GM23338 (cell line): ENCODE measurements around the gene DSC2. TPM values are rescaled to one million over a fixed set of nuclear protein-coding genes. Genes with fewer than 3 reads are reported as not detected.
A peak's percentile ranks its signal among the peaks of the same experiment; 100 is the strongest.

Experiments used
- ATAC-seq: fragments of 200-7000 bp; cut with Tn5 transposase; 3 replicates; pipeline ENCODE4 v1.9.1; 2020
- DNase-seq: peaks from one replicate; pipeline ENCODE4 v3.0.0-alpha.2; 2015; ENCODE audit warnings: low spot score
- H2AFZ ChIP-seq: fragments of 200-600 bp; sonication (generic); 2 replicates; pipeline ENCODE4 v1.8.0; 2016; ENCODE audit warnings: antibody characterized with exemption, mild to moderate bottlenecking, moderate library complexity
- H3F3A ChIP-seq: fragments of 200-600 bp; sonication (generic); replicated peaks from 2 replicates; pipeline ENCODE4 v1.8.0; 2017; ENCODE audit warnings: antibody characterized with exemption, mixed run types, low read depth
- H3K27ac ChIP-seq: fragments of 200-600 bp; sonication (generic); 2 replicates; pipeline ENCODE4 v1.6.1; 2016; ENCODE audit warnings: low read depth
- H3K27me3 ChIP-seq: fragments of 200-600 bp; sonication (generic); 2 replicates; pipeline ENCODE4 v1.8.0; 2016; ENCODE audit warnings: mild to moderate bottlenecking, mixed run types, moderate library complexity; ENCODE audit not compliant: insufficient read depth
- H3K36me3 ChIP-seq: fragments of 200-600 bp; sonication (generic); 2 replicates; pipeline ENCODE4 v1.8.0; 2016; ENCODE audit warnings: mild to moderate bottlenecking; ENCODE audit not compliant: insufficient read depth
- H3K4me1 ChIP-seq: fragments of 200-600 bp; sonication (generic); 2 replicates; pipeline ENCODE4 v1.8.0; 2016; ENCODE audit warnings: mild to moderate bottlenecking, moderate library complexity; ENCODE audit not compliant: insufficient read depth
- H3K4me2 ChIP-seq: fragments of 200-600 bp; sonication (generic); 2 replicates; pipeline ENCODE4 v1.7.1; 2017; ENCODE audit warnings: mixed run types
- H3K4me3 ChIP-seq: fragments of 200-600 bp; sonication (generic); 2 replicates; pipeline ENCODE4 v1.6.1; 2016; ENCODE audit warnings: mixed run types
- H3K79me2 ChIP-seq: fragments of 200-600 bp; sonication (generic); replicated peaks from 2 replicates; pipeline ENCODE4 v1.8.0; 2017; ENCODE audit warnings: mild to moderate bottlenecking; ENCODE audit not compliant: insufficient read depth
- H3K9me2 ChIP-seq: fragments of 200-600 bp; sonication (generic); 2 replicates; pipeline ENCODE4 v1.8.0; 2017; ENCODE audit not compliant: insufficient read depth
- H4K20me1 ChIP-seq: fragments of 200-600 bp; sonication (generic); replicated peaks from 2 replicates; pipeline ENCODE4 v1.8.0; 2017; ENCODE audit warnings: mild to moderate bottlenecking; ENCODE audit not compliant: insufficient read depth
- H3K27ac Mint-ChIP-seq: 2 replicates; pipeline ENCODE4 v1.8.0; 2020; ENCODE audit warnings: inconsistent platforms, mild to moderate bottlenecking, moderate library complexity, mixed read lengths
- H3K27me3 Mint-ChIP-seq: 3 replicates; pipeline ENCODE4 v1.8.0; 2022; ENCODE audit warnings: low read depth, mild to moderate bottlenecking, moderate library complexity, mixed read lengths, inconsistent platforms; ENCODE audit not compliant: insufficient read depth, poor library complexity
- H3K36me3 Mint-ChIP-seq: 3 replicates; pipeline ENCODE4 v1.8.0; 2021; ENCODE audit warnings: low read depth, mild to moderate bottlenecking, inconsistent platforms, moderate library complexity, mixed read lengths
- H3K4me1 Mint-ChIP-seq: 3 replicates; pipeline ENCODE4 v1.8.0; 2020; ENCODE audit warnings: mild to moderate bottlenecking, inconsistent platforms, mixed read lengths
- H3K4me3 Mint-ChIP-seq: 3 replicates; pipeline ENCODE4 v1.8.0; 2021; ENCODE audit warnings: moderate library complexity, mild to moderate bottlenecking, inconsistent platforms, mixed read lengths
- H3K9me3 Mint-ChIP-seq: 3 replicates; pipeline ENCODE4 v1.8.0; 2020; ENCODE audit warnings: moderate library complexity, mild to moderate bottlenecking, inconsistent platforms, mixed read lengths
- CREB1 ChIP-seq: fragments of 250-450 bp; sonication (Bioruptor Pico); IDR thresholded peaks from 2 replicates; pipeline ENCODE4 v1.5.0; 2020; ENCODE audit warnings: low read depth, mild to moderate bottlenecking, moderate library complexity
- EZH2phosphoT487 ChIP-seq: fragments of 200-600 bp; sonication (generic); IDR thresholded peaks from one replicate; pipeline ENCODE4 v1.8.1; 2018; ENCODE audit warnings: antibody characterized with exemption; ENCODE audit not compliant: unreplicated experiment
- polyA plus RNA-seq: library from polyadenylated mRNA; unstranded; fragments of >200 nt; fragmentation: Nextera tagmentation; extraction: Ambion mirVana; gene quantifications from 2 replicates; pipeline ENCODE4 v1.2.1, GENCODE V29; 2016
- total RNA-seq: library from RNA; depleted of rRNA; stranded (reverse); fragments of >200 nt; shearing (Covaris generic); gene quantifications from 2 replicates; pipeline ENCODE4 v1.2.3, GENCODE V29; 2014
- TF ChIP-seq, protein P1 (sequence below): fragments of 250-450 bp; sonication (Bioruptor Pico); IDR thresholded peaks from 2 replicates; pipeline ENCODE4 v1.5.0; 2020; ENCODE audit warnings: mild to moderate bottlenecking, moderate library complexity
- TF ChIP-seq, protein P2 (sequence below): IDR thresholded peaks from 2 replicates; pipeline ENCODE4 v1.6.1; 2016; ENCODE audit warnings: antibody characterized with exemption
- TF ChIP-seq, protein P3 (sequence below), 2 experiments: fragments of 200-600 bp in 1 of 2; sonication (generic) in 1 of 2; conservative IDR thresholded peaks; 2 replicates each; pipeline versions ENCODE4 v1.5.1 to v1.6.1; 2016 to 2017; ENCODE audit warnings: antibody characterized with exemption in 2 of 2, low read depth in 2 of 2, mild to moderate bottlenecking in 2 of 2, moderate library complexity in 1 of 2

Gene DSC2
- total and polyA plus RNA-seq, 2 experiments from 2014 or later, result 10.5 to 20.4 TPM

DNA sequence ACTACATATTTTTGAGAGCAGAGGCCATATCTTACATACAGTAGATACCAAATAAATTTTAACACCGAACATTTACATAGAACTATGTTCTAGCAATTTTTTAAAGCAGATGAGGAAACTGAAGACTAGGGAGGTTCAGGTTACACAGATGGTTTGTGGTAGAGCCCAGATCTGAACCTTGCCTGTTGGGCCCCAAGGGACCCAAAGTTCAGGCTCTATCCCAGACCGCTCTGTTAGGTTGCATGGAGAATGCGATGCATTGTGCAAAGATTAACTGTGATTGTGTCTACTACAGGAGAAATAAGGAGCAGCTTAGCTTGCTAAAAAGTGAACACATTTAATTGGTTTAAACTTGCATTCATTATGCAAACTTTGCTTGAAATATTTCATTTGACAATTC is 43.3 kb downstream of the DSC2 start:
- no peaks in the 10 kb centered on the region for H3K79me2 ChIP-seq
- H3K36me3 Mint-ChIP-seq, result no peaks in the 10 kb centered on the region
- peak; percentile 65 for ATAC-seq
- H3K4me1 Mint-ChIP-seq, result peaks cover 30% of the 10 kb centered on the region
- H3K4me3 Mint-ChIP-seq, result no peak overlapping the region
- H3K9me3 Mint-ChIP-seq, result no peaks in the 10 kb centered on the region
- peaks cover 19% of the 10 kb centered on the region; the same call in 1 of the 2 replicates for H3K4me1 ChIP-seq
- H3K27me3 ChIP-seq, result no peaks in the 10 kb centered on the region
- H3F3A ChIP-seq, result no peaks in the 10 kb centered on the region
- H3K27ac ChIP-seq, result no peak overlapping the region
- no peak overlapping the region for H3K4me3 ChIP-seq
- H3K27me3 Mint-ChIP-seq, result peaks cover 2% of the 10 kb centered on the region
- no peak overlapping the region for H2AFZ ChIP-seq
- no peaks in the 10 kb centered on the region for H4K20me1 ChIP-seq
- no peaks in the 10 kb centered on the region for H3K9me2 ChIP-seq
- no peak overlapping the region for H3K27ac Mint-ChIP-seq
- TF ChIP-seq EZH2phosphoT487 (no peak), CREB1 (CRISPR knock-in tag) (no peak)
- TF ChIP-seq, protein P1, sequence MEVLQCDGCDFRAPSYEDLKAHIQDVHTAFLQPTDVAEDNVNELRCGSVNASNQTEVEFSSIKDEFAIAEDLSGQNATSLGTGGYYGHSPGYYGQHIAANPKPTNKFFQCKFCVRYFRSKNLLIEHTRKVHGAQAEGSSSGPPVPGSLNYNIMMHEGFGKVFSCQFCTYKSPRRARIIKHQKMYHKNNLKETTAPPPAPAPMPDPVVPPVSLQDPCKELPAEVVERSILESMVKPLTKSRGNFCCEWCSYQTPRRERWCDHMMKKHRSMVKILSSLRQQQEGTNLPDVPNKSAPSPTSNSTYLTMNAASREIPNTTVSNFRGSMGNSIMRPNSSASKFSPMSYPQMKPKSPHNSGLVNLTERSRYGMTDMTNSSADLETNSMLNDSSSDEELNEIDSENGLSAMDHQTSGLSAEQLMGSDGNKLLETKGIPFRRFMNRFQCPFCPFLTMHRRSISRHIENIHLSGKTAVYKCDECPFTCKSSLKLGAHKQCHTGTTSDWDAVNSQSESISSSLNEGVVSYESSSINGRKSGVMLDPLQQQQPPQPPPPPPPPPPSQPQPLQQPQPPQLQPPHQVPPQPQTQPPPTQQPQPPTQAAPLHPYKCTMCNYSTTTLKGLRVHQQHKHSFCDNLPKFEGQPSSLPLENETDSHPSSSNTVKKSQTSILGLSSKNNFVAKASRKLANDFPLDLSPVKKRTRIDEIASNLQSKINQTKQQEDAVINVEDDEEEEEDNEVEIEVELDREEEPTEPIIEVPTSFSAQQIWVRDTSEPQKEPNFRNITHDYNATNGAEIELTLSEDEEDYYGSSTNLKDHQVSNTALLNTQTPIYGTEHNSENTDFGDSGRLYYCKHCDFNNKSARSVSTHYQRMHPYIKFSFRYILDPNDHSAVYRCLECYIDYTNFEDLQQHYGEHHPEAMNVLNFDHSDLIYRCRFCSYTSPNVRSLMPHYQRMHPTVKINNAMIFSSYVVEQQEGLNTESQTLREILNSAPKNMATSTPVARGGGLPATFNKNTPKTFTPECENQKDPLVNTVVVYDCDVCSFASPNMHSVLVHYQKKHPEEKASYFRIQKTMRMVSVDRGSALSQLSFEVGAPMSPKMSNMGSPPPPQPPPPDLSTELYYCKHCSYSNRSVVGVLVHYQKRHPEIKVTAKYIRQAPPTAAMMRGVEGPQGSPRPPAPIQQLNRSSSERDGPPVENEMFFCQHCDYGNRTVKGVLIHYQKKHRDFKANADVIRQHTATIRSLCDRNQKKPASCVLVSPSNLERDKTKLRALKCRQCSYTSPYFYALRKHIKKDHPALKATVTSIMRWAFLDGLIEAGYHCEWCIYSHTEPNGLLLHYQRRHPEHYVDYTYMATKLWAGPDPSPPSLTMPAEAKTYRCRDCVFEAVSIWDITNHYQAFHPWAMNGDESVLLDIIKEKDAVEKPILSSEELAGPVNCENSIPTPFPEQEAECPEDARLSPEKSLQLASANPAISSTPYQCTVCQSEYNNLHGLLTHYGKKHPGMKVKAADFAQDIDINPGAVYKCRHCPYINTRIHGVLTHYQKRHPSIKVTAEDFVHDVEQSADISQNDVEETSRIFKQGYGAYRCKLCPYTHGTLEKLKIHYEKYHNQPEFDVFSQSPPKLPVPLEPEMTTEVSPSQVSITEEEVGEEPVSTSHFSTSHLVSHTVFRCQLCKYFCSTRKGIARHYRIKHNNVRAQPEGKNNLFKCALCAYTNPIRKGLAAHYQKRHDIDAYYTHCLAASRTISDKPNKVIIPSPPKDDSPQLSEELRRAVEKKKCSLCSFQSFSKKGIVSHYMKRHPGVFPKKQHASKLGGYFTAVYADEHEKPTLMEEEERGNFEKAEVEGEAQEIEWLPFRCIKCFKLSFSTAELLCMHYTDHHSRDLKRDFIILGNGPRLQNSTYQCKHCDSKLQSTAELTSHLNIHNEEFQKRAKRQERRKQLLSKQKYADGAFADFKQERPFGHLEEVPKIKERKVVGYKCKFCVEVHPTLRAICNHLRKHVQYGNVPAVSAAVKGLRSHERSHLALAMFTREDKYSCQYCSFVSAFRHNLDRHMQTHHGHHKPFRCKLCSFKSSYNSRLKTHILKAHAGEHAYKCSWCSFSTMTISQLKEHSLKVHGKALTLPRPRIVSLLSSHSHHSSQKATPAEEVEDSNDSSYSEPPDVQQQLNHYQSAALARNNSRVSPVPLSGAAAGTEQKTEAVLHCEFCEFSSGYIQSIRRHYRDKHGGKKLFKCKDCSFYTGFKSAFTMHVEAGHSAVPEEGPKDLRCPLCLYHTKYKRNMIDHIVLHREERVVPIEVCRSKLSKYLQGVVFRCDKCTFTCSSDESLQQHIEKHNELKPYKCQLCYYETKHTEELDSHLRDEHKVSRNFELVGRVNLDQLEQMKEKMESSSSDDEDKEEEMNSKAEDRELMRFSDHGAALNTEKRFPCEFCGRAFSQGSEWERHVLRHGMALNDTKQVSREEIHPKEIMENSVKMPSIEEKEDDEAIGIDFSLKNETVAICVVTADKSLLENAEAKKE (CRISPR knock-in tag), result no peak
- TF ChIP-seq, protein P2, sequence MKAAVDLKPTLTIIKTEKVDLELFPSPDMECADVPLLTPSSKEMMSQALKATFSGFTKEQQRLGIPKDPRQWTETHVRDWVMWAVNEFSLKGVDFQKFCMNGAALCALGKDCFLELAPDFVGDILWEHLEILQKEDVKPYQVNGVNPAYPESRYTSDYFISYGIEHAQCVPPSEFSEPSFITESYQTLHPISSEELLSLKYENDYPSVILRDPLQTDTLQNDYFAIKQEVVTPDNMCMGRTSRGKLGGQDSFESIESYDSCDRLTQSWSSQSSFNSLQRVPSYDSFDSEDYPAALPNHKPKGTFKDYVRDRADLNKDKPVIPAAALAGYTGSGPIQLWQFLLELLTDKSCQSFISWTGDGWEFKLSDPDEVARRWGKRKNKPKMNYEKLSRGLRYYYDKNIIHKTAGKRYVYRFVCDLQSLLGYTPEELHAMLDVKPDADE, result no peak
- H3K36me3 ChIP-seq, result no peaks in the 10 kb centered on the region
- DNase-seq, result no peak
- H3K4me2 ChIP-seq, result no peak overlapping the region

DNA sequence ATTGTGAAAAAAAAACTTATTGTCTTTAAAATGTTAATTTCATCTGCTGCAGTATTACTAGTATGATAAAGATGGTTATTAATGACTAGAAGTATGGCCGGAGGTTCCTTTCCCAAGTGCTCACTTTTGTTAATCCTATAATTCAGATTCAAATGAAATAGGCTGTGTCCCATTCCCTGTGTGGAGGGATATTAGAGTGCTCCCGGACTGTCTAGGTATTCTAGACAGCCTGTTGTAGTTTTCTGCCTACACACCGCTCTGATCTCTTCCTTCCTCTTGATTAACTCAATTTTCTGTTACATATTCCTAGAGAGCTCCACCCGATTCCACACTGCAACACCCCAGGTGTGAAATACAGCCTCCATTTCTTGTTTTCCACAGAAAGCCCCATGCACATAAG is 44.3 kb downstream of the DSC2 start:
- H3K27ac ChIP-seq, result no peak overlapping the region
- H3K9me2 ChIP-seq, result no peaks in the 10 kb centered on the region
- Mint-ChIP-seq H3K27me3 (peaks cover 2% of the 10 kb centered on the region), H3K27ac (no peak overlapping the region), H3K4me1 (peaks cover 30% of the 10 kb centered on the region), H3K36me3 (peaks cover 3% of the 10 kb centered on the region; the same call in 1 of the 3 replicates), H3K9me3 (no peaks in the 10 kb centered on the region; the same call in 2 of the 3 replicates), H3K4me3 (no peak overlapping the region)
- H3K4me3 ChIP-seq, result no peak overlapping the region
- no peak for DNase-seq
- H3K36me3 ChIP-seq, result no peaks in the 10 kb centered on the region
- no peak for ATAC-seq
- H3K79me2 ChIP-seq, result no peaks in the 10 kb centered on the region
- TF ChIP-seq, protein P3, sequence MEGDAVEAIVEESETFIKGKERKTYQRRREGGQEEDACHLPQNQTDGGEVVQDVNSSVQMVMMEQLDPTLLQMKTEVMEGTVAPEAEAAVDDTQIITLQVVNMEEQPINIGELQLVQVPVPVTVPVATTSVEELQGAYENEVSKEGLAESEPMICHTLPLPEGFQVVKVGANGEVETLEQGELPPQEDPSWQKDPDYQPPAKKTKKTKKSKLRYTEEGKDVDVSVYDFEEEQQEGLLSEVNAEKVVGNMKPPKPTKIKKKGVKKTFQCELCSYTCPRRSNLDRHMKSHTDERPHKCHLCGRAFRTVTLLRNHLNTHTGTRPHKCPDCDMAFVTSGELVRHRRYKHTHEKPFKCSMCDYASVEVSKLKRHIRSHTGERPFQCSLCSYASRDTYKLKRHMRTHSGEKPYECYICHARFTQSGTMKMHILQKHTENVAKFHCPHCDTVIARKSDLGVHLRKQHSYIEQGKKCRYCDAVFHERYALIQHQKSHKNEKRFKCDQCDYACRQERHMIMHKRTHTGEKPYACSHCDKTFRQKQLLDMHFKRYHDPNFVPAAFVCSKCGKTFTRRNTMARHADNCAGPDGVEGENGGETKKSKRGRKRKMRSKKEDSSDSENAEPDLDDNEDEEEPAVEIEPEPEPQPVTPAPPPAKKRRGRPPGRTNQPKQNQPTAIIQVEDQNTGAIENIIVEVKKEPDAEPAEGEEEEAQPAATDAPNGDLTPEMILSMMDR (conservative IDR thresholded peaks at IDR 0.05; ENCODE audit: low read depth in 2 of 2), result no peak
- no peak for TF ChIP-seq CREB1 (CRISPR knock-in tag)
- no peak overlapping the region for H3K4me2 ChIP-seq
- no peaks in the 10 kb centered on the region for H4K20me1 ChIP-seq
- no peaks in the 10 kb centered on the region for H3K27me3 ChIP-seq
- no peaks in the 10 kb centered on the region for H3F3A ChIP-seq
- peaks cover 19% of the 10 kb centered on the region; the same call in 1 of the 2 replicates for H3K4me1 ChIP-seq
- H2AFZ ChIP-seq, result no peak overlapping the region
